Measurements from ENCODE around the gene C9orf153. TPM values are rescaled to one million over a fixed set of nuclear protein-coding genes. Genes with fewer than 3 reads are reported as not detected.

C9orf153 gene
- total and polyA plus RNA-seq, 8 donors, result 0.31 to 0.62 (median 0.53) TPM; not detected in 1

DNA sequence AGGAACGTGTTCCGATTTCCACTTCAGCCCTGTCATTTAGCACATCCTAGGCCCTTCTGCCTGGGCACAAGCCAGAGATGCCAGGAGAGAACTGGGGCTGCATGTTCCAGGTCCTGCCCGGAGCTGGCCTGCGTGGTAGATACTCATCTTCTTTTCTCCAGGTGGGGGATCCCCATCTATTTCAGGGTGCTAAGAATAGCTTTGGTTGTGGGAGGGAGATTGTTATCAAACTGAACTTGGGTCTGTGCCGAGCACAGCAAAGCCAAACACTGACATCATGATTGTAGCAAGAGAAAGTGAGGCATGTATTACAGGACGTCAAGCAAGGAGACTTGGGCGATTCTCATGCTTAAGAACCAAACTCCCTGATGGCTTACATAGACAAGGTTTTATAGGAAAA is 18.2 kb downstream of the C9orf153 start:
- no peaks in the 10 kb centered on the region for H3K36me3 ChIP-seq
- H3K27me3 ChIP-seq, result no peaks in the 10 kb centered on the region
- ATAC-seq, result no peak
- TF ChIP-seq, protein P1, sequence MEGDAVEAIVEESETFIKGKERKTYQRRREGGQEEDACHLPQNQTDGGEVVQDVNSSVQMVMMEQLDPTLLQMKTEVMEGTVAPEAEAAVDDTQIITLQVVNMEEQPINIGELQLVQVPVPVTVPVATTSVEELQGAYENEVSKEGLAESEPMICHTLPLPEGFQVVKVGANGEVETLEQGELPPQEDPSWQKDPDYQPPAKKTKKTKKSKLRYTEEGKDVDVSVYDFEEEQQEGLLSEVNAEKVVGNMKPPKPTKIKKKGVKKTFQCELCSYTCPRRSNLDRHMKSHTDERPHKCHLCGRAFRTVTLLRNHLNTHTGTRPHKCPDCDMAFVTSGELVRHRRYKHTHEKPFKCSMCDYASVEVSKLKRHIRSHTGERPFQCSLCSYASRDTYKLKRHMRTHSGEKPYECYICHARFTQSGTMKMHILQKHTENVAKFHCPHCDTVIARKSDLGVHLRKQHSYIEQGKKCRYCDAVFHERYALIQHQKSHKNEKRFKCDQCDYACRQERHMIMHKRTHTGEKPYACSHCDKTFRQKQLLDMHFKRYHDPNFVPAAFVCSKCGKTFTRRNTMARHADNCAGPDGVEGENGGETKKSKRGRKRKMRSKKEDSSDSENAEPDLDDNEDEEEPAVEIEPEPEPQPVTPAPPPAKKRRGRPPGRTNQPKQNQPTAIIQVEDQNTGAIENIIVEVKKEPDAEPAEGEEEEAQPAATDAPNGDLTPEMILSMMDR (IDR thresholded peaks at IDR 0.05), result no peak
- no peaks in the 10 kb centered on the region for H3K4me1 ChIP-seq
- H3K27ac ChIP-seq, result no peak overlapping the region
- H3K4me3 ChIP-seq, result no peak overlapping the region
- intact Hi-C loops (cut with DNase I), result no loop called here
- no peaks in the 10 kb centered on the region for H3K9me3 ChIP-seq
- no peak for DNase-seq

DNA sequence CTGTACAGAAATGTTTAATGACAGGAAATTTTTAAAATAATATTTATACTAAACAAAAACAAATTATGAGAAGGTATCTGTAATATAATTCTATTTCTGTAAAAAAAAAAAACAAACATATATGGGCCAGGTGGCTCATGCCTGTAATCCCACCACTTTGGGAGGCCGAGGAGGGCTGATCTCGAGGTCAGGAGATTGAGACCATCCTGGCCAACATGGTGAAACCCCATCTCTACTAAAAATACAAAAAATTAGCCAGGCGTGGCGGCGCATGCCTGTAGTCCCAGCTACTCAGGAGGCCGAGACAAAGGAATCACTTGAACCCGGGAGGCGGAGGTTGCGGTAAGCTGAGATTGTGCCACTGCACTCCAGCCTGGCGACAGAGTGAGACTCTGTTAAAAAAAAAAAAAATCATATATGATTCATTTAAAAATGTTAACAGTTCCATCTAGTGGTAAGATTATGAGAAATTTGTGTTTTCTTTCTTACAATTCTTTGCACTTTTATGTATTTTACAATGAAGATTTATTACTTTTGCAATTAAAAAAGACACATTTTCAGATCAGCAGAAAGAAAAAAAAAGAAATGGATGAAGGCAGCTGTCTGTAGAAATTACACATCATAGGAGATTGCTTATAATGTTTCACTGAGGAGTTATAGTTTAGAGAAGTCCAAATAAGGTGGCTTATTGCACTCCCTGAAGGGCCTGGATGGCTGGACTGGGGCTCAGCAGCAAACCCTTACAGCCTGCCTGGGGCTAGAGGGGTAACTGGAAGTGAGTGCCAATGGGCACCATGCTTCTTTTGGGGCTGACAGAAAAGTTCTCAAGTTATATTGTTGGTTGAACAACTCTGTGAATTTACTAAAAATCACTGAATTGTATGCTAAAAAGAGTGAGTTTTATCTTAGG is 20.3 kb downstream of the C9orf153 start:
- H3K4me1 ChIP-seq, result no peaks in the 10 kb centered on the region
- no peaks in the 10 kb centered on the region for H3K27me3 ChIP-seq
- H3K27ac ChIP-seq, result no peak overlapping the region
- intact Hi-C loops (cut with DNase I), result no loop called here
- TF ChIP-seq, protein P1 (IDR thresholded peaks at IDR 0.05), result no peak
- H3K9me3 ChIP-seq, result no peaks in the 10 kb centered on the region
- no peaks in the 10 kb centered on the region for H3K36me3 ChIP-seq
- DNase-seq (no peak), ATAC-seq (no peak)
- no peak overlapping the region for H3K4me3 ChIP-seq

- Histone ChIP-seq H3K27ac (no peak overlapping the region), H3K27me3 (no peaks in the 10 kb centered on the region), H3K36me3 (no peaks in the 10 kb centered on the region), H3K4me1 (no peaks in the 10 kb centered on the region), H3K4me3 (no peak overlapping the region), H3K9me3 (no peaks in the 10 kb centered on the region)
- ATAC-seq (no peak), DNase-seq (no peak)
- intact Hi-C loops (cut with DNase I), result no loop called here
- TF ChIP-seq, protein P1 (IDR thresholded peaks at IDR 0.05), result no peak
Observed at GRCh38 chr9:86230858-86231257, 28.6 kb downstream of the C9orf153 start.

- no peaks in the 10 kb centered on the region for H3K4me1 ChIP-seq
- ATAC-seq (no peak), DNase-seq (no peak)
- no peaks in the 10 kb centered on the region for H3K27me3 ChIP-seq
- no peaks in the 10 kb centered on the region for H3K9me3 ChIP-seq
- TF ChIP-seq, protein P1 (IDR thresholded peaks at IDR 0.05), result no peak
- H3K27ac ChIP-seq, result no peak overlapping the region
- H3K36me3 ChIP-seq, result no peaks in the 10 kb centered on the region
- intact Hi-C loops (cut with DNase I), result no loop called here
- H3K4me3 ChIP-seq, result no peak overlapping the region
Observed at GRCh38 chr9:86222667-86223066, 36.8 kb downstream of the C9orf153 start.

DNA sequence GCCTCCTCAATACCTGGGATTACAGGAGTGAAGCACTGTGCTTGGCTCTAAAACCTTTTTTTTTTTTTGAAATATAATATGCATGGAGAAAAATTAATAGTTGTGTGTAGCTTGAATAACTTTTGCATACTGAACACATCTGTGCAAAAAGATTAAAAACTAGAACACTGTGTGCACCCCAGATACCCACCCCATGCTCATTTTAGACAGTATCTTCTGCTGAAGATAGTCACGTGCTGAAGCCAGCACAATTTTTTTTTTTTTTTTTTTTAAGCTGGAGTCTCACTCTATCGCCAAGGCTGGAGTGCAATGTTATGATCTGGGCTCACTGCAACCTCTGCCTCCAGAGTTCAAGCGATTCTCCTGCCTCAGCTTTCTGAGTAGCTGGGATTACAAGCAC is 39.9 kb downstream of the C9orf153 start:
- TF ChIP-seq, protein P1 (IDR thresholded peaks at IDR 0.05), result no peak
- no peaks in the 10 kb centered on the region for H3K4me1 ChIP-seq
- DNase-seq (no peak), ATAC-seq (no peak)
- no peak overlapping the region for H3K4me3 ChIP-seq
- no peaks in the 10 kb centered on the region for H3K36me3 ChIP-seq
- intact Hi-C loops (cut with DNase I), result no loop called here
- H3K9me3 ChIP-seq, result no peaks in the 10 kb centered on the region
- H3K27ac ChIP-seq, result no peak overlapping the region
- H3K27me3 ChIP-seq, result no peaks in the 10 kb centered on the region

Data from left lung (tissue), 10 donors.